GM19395 (cell line): ENCODE measurements around the gene ATXN1L.
"Not testable (repeated sequence)": the region's sequence is repeated elsewhere in the genome, so short reads cannot be mapped to it uniquely, and the experiment has no call there.

ENCODE experiments used
- ATAC-seq: cut with Tn5 transposase; IDR thresholded peaks from one replicate; pipeline ENCODE4 v1.9.1; 2021; ENCODE audit warnings: mild to moderate bottlenecking, moderate library complexity; ENCODE audit not compliant: unreplicated experiment

Gene ATXN1L

DNA sequence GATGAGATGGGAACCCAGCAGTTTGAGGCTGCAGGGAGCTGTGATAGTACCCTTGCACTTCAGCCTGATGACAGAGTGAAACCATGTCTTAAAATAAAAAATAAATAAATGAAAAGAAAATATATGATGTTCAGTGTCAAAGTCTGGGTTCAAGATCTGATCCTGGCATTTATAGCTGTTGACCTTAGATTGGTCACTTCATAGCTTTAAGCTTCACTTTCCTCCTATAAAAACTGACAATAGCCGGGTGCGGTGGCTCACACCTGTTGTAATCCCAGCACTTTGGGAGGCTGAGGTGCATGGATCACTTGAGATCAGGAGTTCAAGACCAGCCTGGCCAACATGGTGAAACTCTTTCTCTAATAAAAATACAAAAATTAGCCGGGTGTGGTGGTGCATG lies 43.4 kb downstream of the ATXN1L start:
- ATAC-seq, result no peak

DNA sequence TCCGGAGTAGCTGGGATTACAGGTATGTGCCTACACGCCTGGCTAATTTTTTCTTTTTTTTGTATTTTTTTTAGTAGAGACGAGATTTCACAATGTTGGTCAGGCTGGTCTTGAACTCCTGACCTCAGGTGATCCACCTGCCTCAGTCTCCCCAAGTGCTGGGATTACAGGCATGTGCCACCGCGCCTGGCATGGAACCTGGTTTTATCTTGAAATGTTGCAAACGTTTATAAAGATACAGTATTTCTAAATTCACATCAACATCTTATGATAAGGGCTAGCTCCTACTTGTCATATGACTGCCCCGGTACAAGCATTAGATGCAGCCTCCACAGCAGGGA lies 48.1 kb downstream of the ATXN1L start:
- no peak for ATAC-seq

DNA sequence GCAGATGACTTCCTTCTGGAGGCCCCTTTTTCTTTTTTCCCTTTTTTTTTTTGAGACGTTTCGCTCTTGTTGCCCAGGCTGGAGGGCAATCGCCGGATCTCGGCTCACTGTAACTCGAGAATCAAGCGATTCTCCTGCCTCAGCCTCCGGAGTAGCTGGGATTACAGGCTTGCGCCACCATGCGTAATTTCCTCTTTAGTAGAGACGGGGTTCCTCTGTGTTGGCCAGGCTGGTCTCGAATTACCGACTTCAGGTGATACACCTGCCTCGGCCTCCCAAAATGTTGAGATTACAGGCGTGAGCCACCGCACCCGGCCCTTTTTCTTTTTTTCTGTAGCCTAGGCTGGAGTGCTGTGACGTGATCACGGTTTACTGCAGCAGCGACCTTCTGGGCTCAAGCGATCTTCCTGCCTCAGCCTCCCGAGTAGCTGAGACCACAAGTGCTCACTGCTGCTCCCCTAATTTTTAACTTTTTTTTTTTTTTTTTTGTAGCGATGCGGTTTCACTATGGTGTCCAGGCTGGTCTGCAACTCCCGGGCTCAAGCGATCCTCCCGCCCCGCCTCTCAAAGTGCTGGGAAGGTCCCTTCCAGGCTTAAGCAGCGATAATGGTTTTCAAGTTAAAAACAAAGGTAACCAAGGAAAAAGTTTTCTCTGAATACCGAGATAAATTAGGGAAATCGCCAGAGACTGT lies 48.6 kb downstream of the ATXN1L start:
- peak; percentile 25 for ATAC-seq

DNA sequence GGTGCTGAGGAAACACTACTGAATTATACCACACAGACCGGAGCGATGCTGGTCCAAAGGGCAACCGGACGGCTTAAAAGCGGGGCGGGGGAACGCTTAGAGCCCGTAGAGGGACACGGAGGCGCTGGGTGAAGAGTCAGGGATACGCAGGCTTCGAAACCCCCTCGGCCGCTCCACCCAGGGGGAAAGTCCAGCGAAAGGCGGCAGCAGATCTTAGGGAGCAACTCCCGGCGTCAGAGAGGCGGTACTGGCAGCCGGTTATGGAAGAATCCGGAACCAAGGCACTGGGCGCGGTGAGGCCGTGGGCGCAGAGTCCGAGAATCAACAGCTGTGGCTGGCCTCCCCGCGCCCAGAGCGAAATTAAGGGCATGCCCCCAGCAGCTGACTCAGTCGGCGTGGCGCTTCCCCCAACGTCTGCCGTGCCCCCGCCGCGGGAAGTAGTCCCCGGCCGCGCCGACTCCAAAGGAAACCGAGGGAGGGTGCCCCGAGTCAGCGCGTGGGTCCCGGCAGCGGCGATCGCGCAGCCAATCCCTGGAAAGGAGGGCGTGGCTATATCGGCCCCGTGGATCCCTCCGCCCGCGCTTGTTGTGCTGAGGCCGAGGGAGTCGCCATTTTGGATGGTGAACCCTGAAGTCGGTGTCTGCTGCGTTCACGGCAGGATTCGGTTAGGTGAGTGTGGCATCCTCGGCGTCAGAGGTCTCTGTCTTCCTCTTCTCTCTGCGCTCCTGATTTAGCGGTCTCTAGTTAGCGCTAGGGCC lies 49.3 kb downstream of the ATXN1L start, which contains the start of gene IST1:
Gene IST1, plus strand, starts transcription at position 611 of the 758 bp plus-strand sequence. CDS start 20,110 bp downstream, outside the sequence.
- ATAC-seq, result peak; percentile 78

DNA sequence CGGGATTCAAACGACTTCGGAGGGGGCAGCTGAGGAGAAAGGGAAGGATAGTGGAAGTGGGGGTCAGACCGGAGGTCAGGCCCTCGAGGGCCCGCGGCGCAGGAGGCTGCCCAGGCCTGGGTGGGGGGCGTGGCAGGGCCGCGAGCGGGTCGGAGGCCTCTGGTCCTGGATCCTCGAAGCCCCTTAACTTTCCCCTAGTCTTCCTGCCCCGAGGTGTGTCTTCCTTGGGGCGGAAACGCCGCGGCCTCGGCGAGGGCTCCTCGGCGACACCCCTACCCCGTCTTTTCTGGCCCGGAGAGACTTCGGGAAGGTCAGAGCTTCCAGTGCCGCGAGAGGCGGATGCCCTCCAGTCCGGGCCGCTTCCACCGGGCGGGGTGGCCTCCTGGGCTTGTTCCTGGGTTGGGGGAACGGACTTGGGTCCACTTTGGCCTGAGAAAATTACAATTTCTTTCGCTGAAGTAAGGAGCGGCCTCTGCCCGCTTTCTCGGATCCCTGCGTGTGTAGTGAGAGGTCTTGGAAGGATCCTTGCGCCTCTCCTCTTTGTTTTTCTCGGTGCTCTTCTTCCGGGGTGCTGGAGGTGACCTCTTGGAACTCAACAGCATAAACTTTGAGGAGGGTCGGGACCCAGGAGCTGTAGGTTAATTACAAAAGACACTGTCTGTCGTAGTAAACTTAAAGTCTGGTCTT lies 50.0 kb downstream of the ATXN1L start:
- peak; percentile 35 for ATAC-seq

DNA sequence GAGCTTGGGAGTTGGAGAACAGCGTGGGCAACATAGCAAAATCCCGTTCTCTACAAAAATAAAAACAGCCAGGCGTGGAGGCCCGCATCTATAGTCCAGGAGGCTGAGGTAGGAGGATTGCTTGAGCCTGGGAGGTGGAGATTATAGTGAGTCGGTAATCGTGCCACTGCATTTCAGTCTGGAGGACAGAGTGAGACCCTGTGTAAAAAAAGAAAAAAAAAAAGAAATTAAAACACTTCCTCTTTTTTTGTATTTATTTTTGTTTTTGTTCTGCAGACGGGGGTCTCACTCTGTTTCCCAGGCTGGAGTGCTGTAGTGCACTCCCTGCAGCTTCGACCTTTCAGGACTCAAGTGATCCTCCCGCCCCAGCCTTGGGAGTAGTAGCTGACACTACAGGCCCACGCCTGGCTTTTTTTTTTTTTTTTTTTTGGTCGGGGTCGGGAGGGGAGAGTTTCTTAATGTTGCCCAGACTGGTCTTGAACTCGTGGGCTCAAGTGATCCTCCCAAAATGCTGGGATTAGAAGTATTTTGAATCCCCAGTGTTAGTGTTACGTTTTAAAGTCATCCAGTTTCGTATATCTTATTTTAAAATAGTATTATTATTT lies 51.1 kb downstream of the ATXN1L start:
- no peak for ATAC-seq

DNA sequence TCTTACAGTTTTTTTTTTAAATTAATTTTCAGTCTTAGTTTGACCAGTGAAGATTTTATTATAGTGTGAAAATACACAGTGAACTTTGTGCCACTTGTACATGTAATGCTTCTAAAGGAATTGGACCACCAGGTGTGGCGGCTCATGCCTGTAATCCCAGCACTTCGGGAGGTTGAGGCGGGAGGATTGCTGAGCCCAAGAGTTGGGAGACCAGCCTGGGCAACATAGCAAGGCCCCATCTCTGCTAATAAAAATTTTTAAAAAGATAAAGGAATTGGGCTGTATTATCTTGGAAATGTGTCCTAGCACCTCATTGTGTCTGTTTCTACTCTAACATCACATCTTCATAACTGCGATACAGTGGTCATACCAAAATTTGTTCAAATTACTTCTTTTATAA lies 53.4 kb downstream of the ATXN1L start:
- no peak for ATAC-seq

DNA sequence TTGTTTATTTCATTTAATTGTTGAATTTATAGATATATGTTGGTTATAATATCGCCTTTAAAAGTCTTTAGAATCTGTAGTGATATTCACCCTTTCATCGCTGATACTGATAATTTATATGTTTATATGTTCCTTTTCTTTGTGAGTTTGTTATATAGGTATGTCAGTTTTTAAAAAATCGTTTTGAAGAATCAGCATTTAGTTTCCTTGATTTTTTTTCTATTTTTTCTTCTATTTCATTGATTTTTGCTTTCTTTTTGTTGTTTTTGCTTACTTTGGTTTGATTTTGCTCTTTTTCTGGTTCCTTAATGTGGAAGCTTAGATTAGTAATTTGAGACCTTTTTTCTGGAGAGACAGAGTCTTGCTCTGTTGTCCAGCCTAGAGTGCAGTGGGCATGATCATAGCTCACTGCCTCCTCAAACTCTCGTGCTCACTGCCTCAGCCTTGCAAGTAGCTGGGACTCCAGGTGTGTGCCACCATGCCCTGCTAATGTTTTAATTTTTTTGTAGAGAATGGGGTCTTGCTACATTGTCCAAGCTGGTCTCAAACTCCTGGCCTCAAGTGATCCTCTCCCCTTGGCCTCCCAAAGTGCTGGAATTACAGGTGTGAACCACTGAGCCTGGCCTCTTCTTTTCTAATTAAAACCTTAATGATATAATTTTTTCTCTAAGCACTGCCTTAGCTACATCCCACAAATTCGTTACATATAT lies 57.0 kb downstream of the ATXN1L start:
- no peak for ATAC-seq

DNA sequence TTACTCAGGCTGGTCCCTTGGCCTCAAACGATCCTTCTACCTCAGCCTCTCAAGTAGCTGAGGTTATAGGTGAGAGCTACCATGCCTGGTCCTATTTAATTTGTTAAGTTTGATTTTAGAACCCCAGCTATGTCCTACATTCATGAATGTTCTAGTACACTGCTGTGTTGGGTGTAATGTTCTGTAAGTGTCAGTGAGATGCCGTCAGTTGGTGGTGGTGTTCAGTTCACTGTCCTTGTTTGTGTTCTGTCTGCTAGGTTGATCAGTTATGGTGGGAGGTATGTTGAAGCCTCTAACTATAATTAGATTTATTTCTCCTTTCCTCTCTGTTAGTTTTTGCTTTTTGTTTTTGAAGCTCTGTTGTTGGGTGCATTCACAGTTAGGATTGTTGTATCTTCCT lies 57.8 kb downstream of the ATXN1L start:
- no peak for ATAC-seq

DNA sequence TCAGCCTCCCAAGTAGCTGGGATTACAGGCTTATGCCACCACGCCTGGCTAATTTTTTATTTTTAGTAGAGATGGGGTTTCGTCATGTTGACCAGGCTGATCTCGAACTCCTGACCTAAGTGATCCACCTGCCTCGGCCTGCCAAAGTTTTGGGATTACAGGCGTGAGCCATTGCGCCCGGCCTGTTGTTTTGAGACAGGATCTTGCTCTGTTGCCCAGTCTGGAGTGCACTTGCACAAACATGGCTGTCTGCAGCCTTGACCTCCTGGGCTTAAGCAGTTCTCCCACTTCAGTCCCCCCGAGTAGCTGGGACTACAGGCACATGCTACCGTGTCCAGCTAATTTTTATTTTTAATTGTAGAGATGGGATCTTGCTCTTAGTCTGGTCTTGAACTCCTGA lies 58.5 kb downstream of the ATXN1L start:
- no peak for ATAC-seq

DNA sequence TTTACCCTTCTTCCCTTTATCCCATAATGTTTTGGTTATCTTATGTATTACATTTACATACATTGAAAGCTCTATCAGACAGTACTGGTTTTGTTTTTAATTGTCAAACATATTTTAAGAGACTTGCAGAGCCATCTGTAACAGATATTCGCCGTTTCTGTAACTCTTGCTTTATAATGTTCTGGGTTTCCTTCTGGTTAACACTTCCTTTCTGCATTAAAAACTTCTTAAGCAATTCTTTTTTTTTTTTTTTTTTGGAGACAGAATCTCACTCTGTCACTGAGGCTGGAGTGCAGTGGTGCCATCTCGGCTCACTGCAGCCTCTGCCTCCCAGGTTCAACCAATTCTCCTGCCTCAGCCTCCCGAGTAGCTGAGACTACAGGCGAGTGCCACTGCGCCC lies 60.0 kb downstream of the ATXN1L start:
- ATAC-seq, result not testable (repeated sequence)
